HepG2 (cell line): ENCODE measurements around the gene GMPPA. TPM values are rescaled to one million over a fixed set of nuclear protein-coding genes. Genes with fewer than 3 reads are reported as not detected.

ENCODE experiments used
- ELF1 ChIP-seq: sonication (generic); formaldehyde crosslinking; IDR thresholded peaks from 2 replicates; pipeline ENCODE4 v1.4.0; 2020; ENCODE audit warnings: missing genetic modification reagents
- KDM2A ChIP-seq: sonication (generic); formaldehyde crosslinking; IDR thresholded peaks from 2 replicates; pipeline ENCODE4 v1.4.0; 2020; ENCODE audit warnings: low read depth, missing genetic modification reagents, borderline replicate concordance
- MED8 ChIP-seq: sonication (generic); formaldehyde crosslinking; IDR thresholded peaks from 2 replicates; pipeline ENCODE4 v1.8.1; 2023; ENCODE audit warnings: mild to moderate bottlenecking, missing genetic modification reagents; ENCODE audit not compliant: insufficient replicate concordance
- MEIS2 ChIP-seq: sonication (generic); formaldehyde crosslinking; IDR thresholded peaks from 2 replicates; pipeline ENCODE4 v1.9.0; 2021; ENCODE audit warnings: mild to moderate bottlenecking, missing genetic modification reagents
- MIXL1 ChIP-seq: IDR thresholded peaks from 2 replicates; pipeline ENCODE4 v1.6.1; 2016
- RBFOX2 ChIP-seq: fragments of 200-400 bp; formaldehyde crosslinking; IDR thresholded peaks from 2 replicates; pipeline ENCODE4 v1.6.1; 2017; ENCODE audit warnings: low read depth, mild to moderate bottlenecking, low read length
- TGIF2 ChIP-seq: IDR thresholded peaks from 2 replicates; pipeline ENCODE4 v1.6.1; 2016; ENCODE audit warnings: control low read depth, missing compliant biosample characterization
- ZC3H13 ChIP-seq: sonication (generic); formaldehyde crosslinking; IDR thresholded peaks from 2 replicates; pipeline ENCODE4 v1.8.1; 2023; ENCODE audit warnings: mild to moderate bottlenecking, missing genetic modification reagents, moderate library complexity
- ZFAT ChIP-seq: sonication (generic); formaldehyde crosslinking; conservative IDR thresholded peaks from 2 replicates; pipeline ENCODE4 v1.8.1; 2023; ENCODE audit warnings: missing genetic modification reagents, inconsistent platforms
- ZKSCAN5 ChIP-seq: sonication (generic); formaldehyde crosslinking; IDR thresholded peaks from 2 replicates; pipeline ENCODE4 v1.5.1; 2020; ENCODE audit warnings: mild to moderate bottlenecking, missing genetic modification reagents
- ZMYM4 ChIP-seq: sonication (generic); formaldehyde crosslinking; IDR thresholded peaks from 2 replicates; pipeline ENCODE4 v1.8.1; 2023; ENCODE audit warnings: mild to moderate bottlenecking, missing genetic modification reagents
- ZNF253 ChIP-seq: sonication (generic); formaldehyde crosslinking; IDR thresholded peaks from 2 replicates; pipeline ENCODE4 v1.8.0; 2022; ENCODE audit warnings: mild to moderate bottlenecking, missing genetic modification reagents, borderline replicate concordance
- ZNF264 ChIP-seq: sonication (generic); formaldehyde crosslinking; IDR thresholded peaks from 2 replicates; pipeline ENCODE4 v1.4.0; 2020; ENCODE audit warnings: missing genetic modification reagents
- ZNF280B ChIP-seq: sonication (generic); formaldehyde crosslinking; IDR thresholded peaks from 2 replicates; pipeline ENCODE4 v1.5.0; 2020; ENCODE audit warnings: missing genetic modification reagents, mild to moderate bottlenecking, borderline replicate concordance
- ZNF335 ChIP-seq: sonication (generic); formaldehyde crosslinking; IDR thresholded peaks from 2 replicates; pipeline ENCODE4 v1.4.0; 2020; ENCODE audit warnings: missing genetic modification reagents
- ZNF431 ChIP-seq: sonication (generic); formaldehyde crosslinking; IDR thresholded peaks from 2 replicates; pipeline ENCODE4 v1.9.0; 2022; ENCODE audit warnings: missing genetic modification reagents, low read depth, mild to moderate bottlenecking, borderline replicate concordance
- ZNF468 ChIP-seq: sonication (generic); formaldehyde crosslinking; IDR thresholded peaks from 2 replicates; pipeline ENCODE4 v1.8.0; 2022; ENCODE audit warnings: mild to moderate bottlenecking, moderate library complexity, missing genetic modification reagents
- ZNF577 ChIP-seq: sonication (generic); formaldehyde crosslinking; IDR thresholded peaks from 2 replicates; pipeline ENCODE4 v1.4.0; 2020; ENCODE audit warnings: mild to moderate bottlenecking, low read depth, missing genetic modification reagents, borderline replicate concordance
- ZNF616 ChIP-seq: sonication (generic); formaldehyde crosslinking; IDR thresholded peaks from 2 replicates; pipeline ENCODE4 v1.5.0; 2020; ENCODE audit warnings: low read depth, mild to moderate bottlenecking, missing genetic modification reagents
- ZNF639 ChIP-seq: conservative IDR thresholded peaks from 2 replicates; pipeline ENCODE4 v1.6.1; 2018; ENCODE audit warnings: missing genetic modification reagents
- ZNF784 ChIP-seq: sonication (generic); formaldehyde crosslinking; IDR thresholded peaks from 2 replicates; pipeline ENCODE4 v1.5.1; 2020; ENCODE audit warnings: missing genetic modification reagents, mild to moderate bottlenecking, borderline replicate concordance
- ZSCAN20 ChIP-seq: sonication (generic); formaldehyde crosslinking; IDR thresholded peaks from 2 replicates; pipeline ENCODE4 v1.4.0; 2020; ENCODE audit warnings: missing genetic modification reagents, mild to moderate bottlenecking, borderline replicate concordance
- ZXDC ChIP-seq: sonication (generic); formaldehyde crosslinking; IDR thresholded peaks from 2 replicates; pipeline ENCODE4 v1.5.0; 2020; ENCODE audit warnings: mild to moderate bottlenecking, missing genetic modification reagents
- polyA plus RNA-seq, 8 experiments: library from polyadenylated mRNA; depleted of rRNA in 3 of 8; stranded (reverse) in 7 of 8; unstranded in 1 of 8; fragments of >200 nt; fragmentation: Illumina TruSeq in 4 of 8; extraction: Trizol in 4 of 8; gene quantifications; 2 replicates each; pipeline versions ENCODE4 v1.2.1 to v1.2.3, GENCODE V29; 2011 to 2016; ENCODE audit warnings: low read depth in 4 of 8, missing spikeins in 1 of 8, mixed read lengths in 1 of 8; ENCODE audit not compliant: insufficient read depth in 1 of 8
- total RNA-seq, 5 experiments: library from RNA; depleted of rRNA; stranded (reverse); fragments of >200 nt; fragmentation: Illumina TruSeq; extraction: Trizol; gene quantifications; 2 replicates each; pipeline ENCODE4 v1.2.3, GENCODE V29; 2016; ENCODE audit warnings: low read depth in 1 of 5

Gene GMPPA
- total and polyA plus RNA-seq, 2 of the 13 experiments (the other 11 are each of a cell fraction or from before 2014, with no cell fraction given): 81.1 to 106 TPM

- TF ChIP-seq ZXDC (CRISPR knock-in tag): 0 out of 2 replicates have a peak, but pooled peaks have one; percentile 28
- TF ChIP-seq ZNF639: no peak; the same call in 1 of the 2 replicates
- peak; percentile 45; the same call in 1 of the 2 replicates for TF ChIP-seq MEIS2
- TF ChIP-seq ZNF253: no peak
- peak; percentile 53; the same call in 1 of the 2 replicates for TF ChIP-seq TGIF2 (CRISPR knock-in tag)
- TF ChIP-seq RBFOX2: peak; percentile 89
- peak; percentile 29; the same call in 1 of the 2 replicates for TF ChIP-seq ELF1
- TF ChIP-seq ZNF784 (CRISPR knock-in tag): peak; percentile 16; the same call in 1 of the 2 replicates
- TF ChIP-seq ZNF264 (CRISPR knock-in tag): no peak
- TF ChIP-seq ZNF468 (CRISPR knock-in tag): peak; percentile 80; the same call in 1 of the 2 replicates
- TF ChIP-seq ZFAT (CRISPR knock-in tag): no peak
- TF ChIP-seq ZNF431 (CRISPR knock-in tag): 0 out of 2 replicates have a peak, but pooled peaks have one; percentile 42
- peak; percentile 19 for TF ChIP-seq ZNF280B (CRISPR knock-in tag)
- TF ChIP-seq ZNF616: peak; percentile 93
- TF ChIP-seq MIXL1 (CRISPR knock-in tag): peak; percentile 35; the same call in 1 of the 2 replicates
- no peak for TF ChIP-seq ZNF577 (CRISPR knock-in tag)
- TF ChIP-seq KDM2A (CRISPR knock-in tag): peak; percentile 10; the same call in 1 of the 2 replicates
- TF ChIP-seq ZC3H13 (CRISPR knock-in tag): peak; percentile 35; the same call in 1 of the 2 replicates
- no peak for TF ChIP-seq ZMYM4 (CRISPR knock-in tag)
- no peak for TF ChIP-seq MED8
- 0 out of 2 replicates have a peak, but pooled peaks have one; percentile 7 for TF ChIP-seq ZNF335
- TF ChIP-seq ZSCAN20 (CRISPR knock-in tag): no peak
- no peak for TF ChIP-seq ZKSCAN5
These were observed 1.0 kb upstream of the GMPPA start (continued) for GRCh38 chr2:219497495-219498279.
